HEK293 (cell line): Measurements from ENCODE around the gene AVEN.
A peak's percentile ranks its signal among the peaks of the same experiment; 100 is the strongest.

Experiments
- GLIS2 ChIP-seq: fragments of 450-650 bp; formaldehyde crosslinking; IDR thresholded peaks from 2 replicates; pipeline ENCODE4 v1.5.1; 2016; ENCODE audit warnings: missing biosample characterization, missing genetic modification characterization
- PRDM1 ChIP-seq: fragments of 450-650 bp; formaldehyde crosslinking; IDR thresholded peaks from 2 replicates; pipeline ENCODE4; 2016; ENCODE audit warnings: missing biosample characterization, missing genetic modification characterization
- SALL2 ChIP-seq: fragments of 450-650 bp; formaldehyde crosslinking; IDR thresholded peaks from 2 replicates; pipeline ENCODE4 v1.5.0; 2017; ENCODE audit warnings: missing biosample characterization, mild to moderate bottlenecking, missing genetic modification characterization, borderline replicate concordance
- WT1 ChIP-seq: fragments of 450-650 bp; formaldehyde crosslinking; IDR thresholded peaks from 2 replicates; pipeline ENCODE4 v1.5.1; 2016; ENCODE audit warnings: missing biosample characterization, missing genetic modification characterization
- ZNF157 ChIP-seq: fragments of 450-650 bp; formaldehyde crosslinking; IDR thresholded peaks from 2 replicates; pipeline ENCODE4 v1.5.1; 2016; ENCODE audit warnings: missing biosample characterization, missing genetic modification characterization
- ZNF324 ChIP-seq: fragments of 450-650 bp; formaldehyde crosslinking; IDR thresholded peaks from 2 replicates; pipeline ENCODE4 v1.5.1; 2016; ENCODE audit warnings: missing biosample characterization, missing genetic modification characterization
- ZNF335 ChIP-seq: fragments of 450-650 bp; formaldehyde crosslinking; conservative IDR thresholded peaks from 2 replicates; pipeline ENCODE4 v1.5.1; 2016; ENCODE audit warnings: missing biosample characterization, missing genetic modification characterization
- ZNF37A ChIP-seq: fragments of 450-650 bp; IDR thresholded peaks from 2 replicates; pipeline ENCODE4 v1.5.1; 2018; ENCODE audit warnings: missing biosample characterization, missing genetic modification characterization
- ZNF423 ChIP-seq: fragments of 450-650 bp; formaldehyde crosslinking; IDR thresholded peaks from 2 replicates; pipeline ENCODE4 v1.5.1; 2016; ENCODE audit warnings: missing biosample characterization, missing genetic modification characterization
- ZNF433 ChIP-seq: fragments of 450-650 bp; formaldehyde crosslinking; IDR thresholded peaks from 2 replicates; pipeline ENCODE4 v1.5.1; 2016; ENCODE audit warnings: missing biosample characterization, missing genetic modification characterization, low read depth
- ZNF560 ChIP-seq: fragments of 450-650 bp; formaldehyde crosslinking; IDR thresholded peaks from 2 replicates; pipeline ENCODE4 v1.5.1; 2017; ENCODE audit warnings: missing biosample characterization, missing genetic modification characterization, borderline replicate concordance
- ZNF792 ChIP-seq: fragments of 450-650 bp; formaldehyde crosslinking; IDR thresholded peaks from 2 replicates; pipeline ENCODE4 v1.5.1; 2016; ENCODE audit warnings: missing biosample characterization, missing genetic modification characterization
- ZSCAN23 ChIP-seq: fragments of 450-650 bp; formaldehyde crosslinking; IDR thresholded peaks from 2 replicates; pipeline ENCODE4 v1.5.1; 2016; ENCODE audit warnings: missing biosample characterization, missing genetic modification characterization
- ZXDB ChIP-seq: fragments of 450-650 bp; formaldehyde crosslinking; IDR thresholded peaks from 2 replicates; pipeline ENCODE4 v1.5.1; 2016; ENCODE audit warnings: missing biosample characterization, missing genetic modification characterization
- TF ChIP-seq, protein P1 (sequence below): fragments of 450-650 bp; formaldehyde crosslinking; IDR thresholded peaks from 2 replicates; pipeline ENCODE4 v1.5.1; 2016; ENCODE audit warnings: missing biosample characterization, missing genetic modification characterization, low read depth
- TF ChIP-seq, protein P2 (sequence below): fragments of 450-650 bp; formaldehyde crosslinking; IDR thresholded peaks from 2 replicates; pipeline ENCODE4 v1.5.1; 2016; ENCODE audit warnings: missing biosample characterization, missing genetic modification characterization
- TF ChIP-seq, protein P3 (sequence below): fragments of 450-650 bp; formaldehyde crosslinking; IDR thresholded peaks from 2 replicates; pipeline ENCODE4 v1.5.1; 2017; ENCODE audit warnings: missing biosample characterization, mild to moderate bottlenecking, missing genetic modification characterization, moderate library complexity
- TF ChIP-seq, protein P4 (sequence below): fragments of 450-650 bp; formaldehyde crosslinking; IDR thresholded peaks from 2 replicates; pipeline ENCODE4 v1.5.1; 2017; ENCODE audit warnings: missing biosample characterization, missing genetic modification characterization
- TF ChIP-seq, protein P5 (sequence below): fragments of 450-650 bp; formaldehyde crosslinking; IDR thresholded peaks from 2 replicates; pipeline ENCODE4 v1.5.1; 2016; ENCODE audit warnings: missing biosample characterization, missing genetic modification characterization
- TF ChIP-seq, protein P6 (sequence below): fragments of 450-650 bp; formaldehyde crosslinking; IDR thresholded peaks from 2 replicates; pipeline ENCODE4 v1.5.1; 2016; ENCODE audit warnings: missing biosample characterization, missing genetic modification characterization
- TF ChIP-seq, protein P7 (sequence below): fragments of 450-650 bp; formaldehyde crosslinking; conservative IDR thresholded peaks from 2 replicates; pipeline ENCODE4 v1.5.1; 2016; ENCODE audit warnings: low read depth, missing biosample characterization, missing genetic modification characterization
- TF ChIP-seq, protein P8 (sequence below): fragments of 450-650 bp; formaldehyde crosslinking; IDR thresholded peaks from 2 replicates; pipeline ENCODE4 v1.5.1; 2016; ENCODE audit warnings: missing biosample characterization, missing genetic modification characterization

AVEN gene

DNA sequence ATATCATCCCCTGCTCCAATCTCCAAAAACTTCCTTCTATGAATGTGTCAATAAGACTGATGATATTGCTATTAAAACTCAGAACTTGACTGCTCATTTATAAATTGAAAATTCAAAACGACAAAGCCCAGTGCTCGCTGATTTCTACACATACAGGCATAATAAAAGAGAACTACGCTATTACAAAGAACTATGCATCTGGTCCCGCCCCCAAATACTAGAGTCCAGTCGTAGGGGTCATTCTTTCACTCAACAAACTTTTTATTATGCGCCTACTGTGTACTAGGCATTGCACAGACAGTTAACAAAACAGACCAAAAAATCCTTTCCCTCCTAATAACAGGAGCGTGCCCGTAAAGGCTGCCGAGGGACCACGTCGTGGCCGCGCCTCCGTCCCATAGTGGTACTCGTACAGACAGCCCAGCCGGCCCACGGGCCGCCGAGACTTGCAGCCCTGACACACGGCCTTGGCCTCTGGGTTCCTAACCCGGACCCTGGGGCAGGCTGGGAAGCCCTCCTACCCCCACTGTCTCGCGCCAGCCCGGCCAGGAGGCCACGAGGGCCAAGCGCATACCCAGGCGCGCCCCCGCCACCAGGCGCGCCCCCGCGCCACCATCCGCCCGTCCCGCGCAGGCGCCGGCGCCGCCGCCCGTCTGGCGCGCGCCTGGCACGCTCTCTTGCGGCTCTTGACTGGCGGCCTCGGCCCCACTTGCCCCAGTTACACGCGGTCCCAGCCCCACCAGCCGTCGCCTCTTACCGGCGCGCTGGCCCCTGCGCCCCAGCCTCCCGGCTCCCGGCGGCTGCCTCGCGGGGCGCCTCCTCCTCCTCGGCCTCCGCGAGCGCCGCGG lies 757 bp downstream of the AVEN start (continued):
- TF ChIP-seq, protein P1, sequence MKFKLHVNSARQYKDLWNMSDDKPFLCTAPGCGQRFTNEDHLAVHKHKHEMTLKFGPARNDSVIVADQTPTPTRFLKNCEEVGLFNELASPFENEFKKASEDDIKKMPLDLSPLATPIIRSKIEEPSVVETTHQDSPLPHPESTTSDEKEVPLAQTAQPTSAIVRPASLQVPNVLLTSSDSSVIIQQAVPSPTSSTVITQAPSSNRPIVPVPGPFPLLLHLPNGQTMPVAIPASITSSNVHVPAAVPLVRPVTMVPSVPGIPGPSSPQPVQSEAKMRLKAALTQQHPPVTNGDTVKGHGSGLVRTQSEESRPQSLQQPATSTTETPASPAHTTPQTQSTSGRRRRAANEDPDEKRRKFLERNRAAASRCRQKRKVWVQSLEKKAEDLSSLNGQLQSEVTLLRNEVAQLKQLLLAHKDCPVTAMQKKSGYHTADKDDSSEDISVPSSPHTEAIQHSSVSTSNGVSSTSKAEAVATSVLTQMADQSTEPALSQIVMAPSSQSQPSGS: no peak
- TF ChIP-seq SALL2 (tag by site-specific recombination): no peak
- TF ChIP-seq ZNF157 (tag by site-specific recombination): no peak
- 0 out of 2 replicates have a peak, but pooled peaks have one; percentile 38 for TF ChIP-seq ZNF324 (tag by site-specific recombination)
- TF ChIP-seq PRDM1 (tag by site-specific recombination): no peak
- no peak for TF ChIP-seq ZNF433 (tag by site-specific recombination)
- TF ChIP-seq, protein P2, sequence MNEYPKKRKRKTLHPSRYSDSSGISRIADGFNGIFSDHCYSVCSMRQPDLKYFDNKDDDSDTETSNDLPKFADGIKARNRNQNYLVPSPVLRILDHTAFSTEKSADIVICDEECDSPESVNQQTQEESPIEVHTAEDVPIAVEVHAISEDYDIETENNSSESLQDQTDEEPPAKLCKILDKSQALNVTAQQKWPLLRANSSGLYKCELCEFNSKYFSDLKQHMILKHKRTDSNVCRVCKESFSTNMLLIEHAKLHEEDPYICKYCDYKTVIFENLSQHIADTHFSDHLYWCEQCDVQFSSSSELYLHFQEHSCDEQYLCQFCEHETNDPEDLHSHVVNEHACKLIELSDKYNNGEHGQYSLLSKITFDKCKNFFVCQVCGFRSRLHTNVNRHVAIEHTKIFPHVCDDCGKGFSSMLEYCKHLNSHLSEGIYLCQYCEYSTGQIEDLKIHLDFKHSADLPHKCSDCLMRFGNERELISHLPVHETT: no peak
- no peak for TF ChIP-seq ZNF423 (tag by site-specific recombination)
- 0 out of 2 replicates have a peak, but pooled peaks have one; percentile 49 for TF ChIP-seq ZXDB (tag by site-specific recombination)
- TF ChIP-seq GLIS2 (tag by site-specific recombination): peak; percentile 29; the same call in 1 of the 2 replicates
- TF ChIP-seq ZNF560 (tag by site-specific recombination): no peak
- TF ChIP-seq, protein P3, sequence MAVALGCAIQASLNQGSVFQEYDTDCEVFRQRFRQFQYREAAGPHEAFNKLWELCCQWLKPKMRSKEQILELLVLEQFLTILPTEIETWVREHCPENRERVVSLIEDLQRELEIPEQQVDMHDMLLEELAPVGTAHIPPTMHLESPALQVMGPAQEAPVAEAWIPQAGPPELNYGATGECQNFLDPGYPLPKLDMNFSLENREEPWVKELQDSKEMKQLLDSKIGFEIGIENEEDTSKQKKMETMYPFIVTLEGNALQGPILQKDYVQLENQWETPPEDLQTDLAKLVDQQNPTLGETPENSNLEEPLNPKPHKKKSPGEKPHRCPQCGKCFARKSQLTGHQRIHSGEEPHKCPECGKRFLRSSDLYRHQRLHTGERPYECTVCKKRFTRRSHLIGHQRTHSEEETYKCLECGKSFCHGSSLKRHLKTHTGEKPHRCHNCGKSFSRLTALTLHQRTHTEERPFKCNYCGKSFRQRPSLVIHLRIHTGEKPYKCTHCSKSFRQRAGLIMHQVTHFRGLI (tag by site-specific recombination): no peak
- no peak for TF ChIP-seq WT1 (tag by site-specific recombination)
- no peak for TF ChIP-seq ZSCAN23
- TF ChIP-seq, protein P4, sequence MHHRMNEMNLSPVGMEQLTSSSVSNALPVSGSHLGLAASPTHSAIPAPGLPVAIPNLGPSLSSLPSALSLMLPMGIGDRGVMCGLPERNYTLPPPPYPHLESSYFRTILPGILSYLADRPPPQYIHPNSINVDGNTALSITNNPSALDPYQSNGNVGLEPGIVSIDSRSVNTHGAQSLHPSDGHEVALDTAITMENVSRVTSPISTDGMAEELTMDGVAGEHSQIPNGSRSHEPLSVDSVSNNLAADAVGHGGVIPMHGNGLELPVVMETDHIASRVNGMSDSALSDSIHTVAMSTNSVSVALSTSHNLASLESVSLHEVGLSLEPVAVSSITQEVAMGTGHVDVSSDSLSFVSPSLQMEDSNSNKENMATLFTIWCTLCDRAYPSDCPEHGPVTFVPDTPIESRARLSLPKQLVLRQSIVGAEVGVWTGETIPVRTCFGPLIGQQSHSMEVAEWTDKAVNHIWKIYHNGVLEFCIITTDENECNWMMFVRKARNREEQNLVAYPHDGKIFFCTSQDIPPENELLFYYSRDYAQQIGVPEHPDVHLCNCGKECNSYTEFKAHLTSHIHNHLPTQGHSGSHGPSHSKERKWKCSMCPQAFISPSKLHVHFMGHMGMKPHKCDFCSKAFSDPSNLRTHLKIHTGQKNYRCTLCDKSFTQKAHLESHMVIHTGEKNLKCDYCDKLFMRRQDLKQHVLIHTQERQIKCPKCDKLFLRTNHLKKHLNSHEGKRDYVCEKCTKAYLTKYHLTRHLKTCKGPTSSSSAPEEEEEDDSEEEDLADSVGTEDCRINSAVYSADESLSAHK: no peak
- TF ChIP-seq, protein P5, sequence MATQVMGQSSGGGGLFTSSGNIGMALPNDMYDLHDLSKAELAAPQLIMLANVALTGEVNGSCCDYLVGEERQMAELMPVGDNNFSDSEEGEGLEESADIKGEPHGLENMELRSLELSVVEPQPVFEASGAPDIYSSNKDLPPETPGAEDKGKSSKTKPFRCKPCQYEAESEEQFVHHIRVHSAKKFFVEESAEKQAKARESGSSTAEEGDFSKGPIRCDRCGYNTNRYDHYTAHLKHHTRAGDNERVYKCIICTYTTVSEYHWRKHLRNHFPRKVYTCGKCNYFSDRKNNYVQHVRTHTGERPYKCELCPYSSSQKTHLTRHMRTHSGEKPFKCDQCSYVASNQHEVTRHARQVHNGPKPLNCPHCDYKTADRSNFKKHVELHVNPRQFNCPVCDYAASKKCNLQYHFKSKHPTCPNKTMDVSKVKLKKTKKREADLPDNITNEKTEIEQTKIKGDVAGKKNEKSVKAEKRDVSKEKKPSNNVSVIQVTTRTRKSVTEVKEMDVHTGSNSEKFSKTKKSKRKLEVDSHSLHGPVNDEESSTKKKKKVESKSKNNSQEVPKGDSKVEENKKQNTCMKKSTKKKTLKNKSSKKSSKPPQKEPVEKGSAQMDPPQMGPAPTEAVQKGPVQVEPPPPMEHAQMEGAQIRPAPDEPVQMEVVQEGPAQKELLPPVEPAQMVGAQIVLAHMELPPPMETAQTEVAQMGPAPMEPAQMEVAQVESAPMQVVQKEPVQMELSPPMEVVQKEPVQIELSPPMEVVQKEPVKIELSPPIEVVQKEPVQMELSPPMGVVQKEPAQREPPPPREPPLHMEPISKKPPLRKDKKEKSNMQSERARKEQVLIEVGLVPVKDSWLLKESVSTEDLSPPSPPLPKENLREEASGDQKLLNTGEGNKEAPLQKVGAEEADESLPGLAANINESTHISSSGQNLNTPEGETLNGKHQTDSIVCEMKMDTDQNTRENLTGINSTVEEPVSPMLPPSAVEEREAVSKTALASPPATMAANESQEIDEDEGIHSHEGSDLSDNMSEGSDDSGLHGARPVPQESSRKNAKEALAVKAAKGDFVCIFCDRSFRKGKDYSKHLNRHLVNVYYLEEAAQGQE (tag by site-specific recombination): no peak
- peak; percentile 62; the same call in 1 of the 2 replicates for TF ChIP-seq ZNF37A (tag by site-specific recombination)
- TF ChIP-seq, protein P6, sequence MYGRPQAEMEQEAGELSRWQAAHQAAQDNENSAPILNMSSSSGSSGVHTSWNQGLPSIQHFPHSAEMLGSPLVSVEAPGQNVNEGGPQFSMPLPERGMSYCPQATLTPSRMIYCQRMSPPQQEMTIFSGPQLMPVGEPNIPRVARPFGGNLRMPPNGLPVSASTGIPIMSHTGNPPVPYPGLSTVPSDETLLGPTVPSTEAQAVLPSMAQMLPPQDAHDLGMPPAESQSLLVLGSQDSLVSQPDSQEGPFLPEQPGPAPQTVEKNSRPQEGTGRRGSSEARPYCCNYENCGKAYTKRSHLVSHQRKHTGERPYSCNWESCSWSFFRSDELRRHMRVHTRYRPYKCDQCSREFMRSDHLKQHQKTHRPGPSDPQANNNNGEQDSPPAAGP (tag by site-specific recombination): no peak
- TF ChIP-seq ZNF335 (tag by site-specific recombination): peak; percentile 89
- TF ChIP-seq, protein P7, sequence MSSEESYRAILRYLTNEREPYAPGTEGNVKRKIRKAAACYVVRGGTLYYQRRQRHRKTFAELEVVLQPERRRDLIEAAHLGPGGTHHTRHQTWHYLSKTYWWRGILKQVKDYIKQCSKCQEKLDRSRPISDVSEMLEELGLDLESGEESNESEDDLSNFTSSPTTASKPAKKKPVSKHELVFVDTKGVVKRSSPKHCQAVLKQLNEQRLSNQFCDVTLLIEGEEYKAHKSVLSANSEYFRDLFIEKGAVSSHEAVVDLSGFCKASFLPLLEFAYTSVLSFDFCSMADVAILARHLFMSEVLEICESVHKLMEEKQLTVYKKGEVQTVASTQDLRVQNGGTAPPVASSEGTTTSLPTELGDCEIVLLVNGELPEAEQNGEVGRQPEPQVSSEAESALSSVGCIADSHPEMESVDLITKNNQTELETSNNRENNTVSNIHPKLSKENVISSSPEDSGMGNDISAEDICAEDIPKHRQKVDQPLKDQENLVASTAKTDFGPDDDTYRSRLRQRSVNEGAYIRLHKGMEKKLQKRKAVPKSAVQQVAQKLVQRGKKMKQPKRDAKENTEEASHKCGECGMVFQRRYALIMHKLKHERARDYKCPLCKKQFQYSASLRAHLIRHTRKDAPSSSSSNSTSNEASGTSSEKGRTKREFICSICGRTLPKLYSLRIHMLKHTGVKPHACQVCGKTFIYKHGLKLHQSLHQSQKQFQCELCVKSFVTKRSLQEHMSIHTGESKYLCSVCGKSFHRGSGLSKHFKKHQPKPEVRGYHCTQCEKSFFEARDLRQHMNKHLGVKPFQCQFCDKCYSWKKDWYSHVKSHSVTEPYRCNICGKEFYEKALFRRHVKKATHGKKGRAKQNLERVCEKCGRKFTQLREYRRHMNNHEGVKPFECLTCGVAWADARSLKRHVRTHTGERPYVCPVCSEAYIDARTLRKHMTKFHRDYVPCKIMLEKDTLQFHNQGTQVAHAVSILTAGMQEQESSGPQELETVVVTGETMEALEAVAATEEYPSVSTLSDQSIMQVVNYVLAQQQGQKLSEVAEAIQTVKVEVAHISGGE (tag by site-specific recombination): no peak
- TF ChIP-seq, protein P8, sequence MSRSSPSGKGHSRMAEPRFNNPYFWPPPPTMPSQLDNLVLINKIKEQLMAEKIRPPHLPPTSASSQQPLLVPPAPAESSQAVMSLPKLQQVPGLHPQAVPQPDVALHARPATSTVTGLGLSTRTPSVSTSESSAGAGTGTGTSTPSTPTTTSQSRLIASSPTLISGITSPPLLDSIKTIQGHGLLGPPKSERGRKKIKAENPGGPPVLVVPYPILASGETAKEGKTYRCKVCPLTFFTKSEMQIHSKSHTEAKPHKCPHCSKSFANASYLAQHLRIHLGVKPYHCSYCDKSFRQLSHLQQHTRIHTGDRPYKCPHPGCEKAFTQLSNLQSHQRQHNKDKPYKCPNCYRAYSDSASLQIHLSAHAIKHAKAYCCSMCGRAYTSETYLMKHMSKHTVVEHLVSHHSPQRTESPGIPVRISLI: no peak
- TF ChIP-seq ZNF792 (tag by site-specific recombination): peak; percentile 97
